Smooth muscle cell (in vitro differentiated cells): Measurements from ENCODE around the gene SMAD6. TPM values are rescaled to one million over a fixed set of nuclear protein-coding genes. Genes with fewer than 3 reads are reported as not detected.

Experiments used
- DNase-seq: peaks from one replicate; lab custom pipeline; 2025; ENCODE audit not compliant: unreplicated experiment; lab: John Stamatoyannopoulos, UW
- H2AFZ ChIP-seq: fragments of 200-600 bp; sonication (generic); 2 replicates; pipeline ENCODE4 v1.6.0; 2016; ENCODE audit warnings: antibody characterized with exemption, low read depth, mild to moderate bottlenecking
- H3F3A ChIP-seq: fragments of 200-600 bp; sonication (generic); 2 replicates; pipeline ENCODE4 v1.6.0; 2017; ENCODE audit warnings: antibody characterized with exemption, low read depth
- H3K27ac ChIP-seq: fragments of 200-600 bp; sonication (generic); 2 replicates; pipeline ENCODE4 v1.5.1; 2016; ENCODE audit warnings: low read depth, mild to moderate bottlenecking
- H3K27me3 ChIP-seq: fragments of 200-600 bp; sonication (generic); 2 replicates; pipeline ENCODE4 v1.6.1; 2016; ENCODE audit warnings: low read depth, mild to moderate bottlenecking
- H3K36me3 ChIP-seq: fragments of 200-600 bp; sonication (generic); 2 replicates; pipeline ENCODE4 v1.5.1; 2016; ENCODE audit warnings: low read depth
- H3K4me1 ChIP-seq: fragments of 200-600 bp; sonication (generic); 2 replicates; pipeline ENCODE4 v1.5.1; 2016; ENCODE audit warnings: low read depth
- H3K4me2 ChIP-seq: fragments of 200-600 bp; sonication (generic); 2 replicates; pipeline ENCODE4 v1.6.0; 2016; ENCODE audit warnings: mild to moderate bottlenecking
- H3K4me3 ChIP-seq: fragments of 200-600 bp; sonication (generic); 2 replicates; pipeline ENCODE4 v1.5.1; 2016; ENCODE audit warnings: mild to moderate bottlenecking
- H3K79me2 ChIP-seq: fragments of 200-600 bp; sonication (generic); 2 replicates; pipeline ENCODE4 v1.6.0; 2016; ENCODE audit warnings: low read depth, mild to moderate bottlenecking
- H3K9ac ChIP-seq: fragments of 200-600 bp; sonication (generic); 2 replicates; pipeline ENCODE4 v1.6.0; 2016; ENCODE audit warnings: low read depth
- H3K9me3 ChIP-seq: fragments of 200-600 bp; sonication (generic); replicated peaks from 2 replicates; pipeline ENCODE4 v1.5.1; 2016; ENCODE audit warnings: low read depth
- H4K20me1 ChIP-seq: fragments of 200-600 bp; sonication (generic); 2 replicates; pipeline ENCODE4 v1.6.0; 2016; ENCODE audit warnings: low read depth
- WGBS: methylation state at CpG from one replicate; pipeline ENCODE4 v1.1.7; 2016; ENCODE audit warnings: low lambda C conversion rate; 5-methylcytosine and 5-hydroxymethylcytosine counted together
- polyA plus RNA-seq: library from polyadenylated mRNA; unstranded; fragments of >200 nt; fragmentation: Nextera tagmentation; extraction: Ambion mirVana; gene quantifications from 2 replicates; pipeline ENCODE4 v1.2.1, GENCODE V29; 2016
- total RNA-seq: library from RNA; depleted of rRNA; stranded (reverse); fragments of >200 nt; gene quantifications from 2 replicates; pipeline ENCODE4 v1.2.3, GENCODE V29; 2014
- TF ChIP-seq, protein P1 (sequence below): fragments of 200-600 bp; sonication (generic); IDR thresholded peaks from 2 replicates; pipeline ENCODE4 v1.5.1; 2017; ENCODE audit warnings: borderline replicate concordance, mild to moderate bottlenecking, antibody characterized with exemption; ENCODE audit not compliant: insufficient read depth, poor library complexity, severe bottlenecking

The SMAD6 gene
- total and polyA plus RNA-seq, 2 experiments from 2014 or later: 42.6 to 44.0 TPM

DNA sequence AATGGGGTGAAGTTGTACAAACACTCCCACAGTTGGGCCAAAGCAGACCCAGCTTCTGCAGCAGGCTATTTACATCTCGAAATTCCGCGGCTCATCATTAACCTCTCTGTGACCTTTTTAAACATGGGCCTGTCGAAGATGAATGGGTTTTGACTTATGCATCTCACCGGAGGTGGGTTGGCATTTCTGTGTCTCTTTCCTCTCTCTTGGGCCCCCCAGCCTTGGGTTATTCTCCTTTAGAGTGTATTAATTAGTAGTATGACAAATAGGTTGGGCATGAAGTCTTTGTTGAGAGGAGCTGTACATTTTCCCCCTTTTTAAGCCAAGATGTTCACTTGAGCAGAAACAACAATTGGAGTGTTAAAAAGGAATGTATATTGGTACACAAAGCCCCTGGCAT, 9.8 kb downstream of the SMAD6 start:
- H3K9ac ChIP-seq: no peak overlapping the region
- 64% methylated on average over 5 of the region's 5 CpGs for WGBS
- no peak for DNase-seq
- TF ChIP-seq, protein P1, sequence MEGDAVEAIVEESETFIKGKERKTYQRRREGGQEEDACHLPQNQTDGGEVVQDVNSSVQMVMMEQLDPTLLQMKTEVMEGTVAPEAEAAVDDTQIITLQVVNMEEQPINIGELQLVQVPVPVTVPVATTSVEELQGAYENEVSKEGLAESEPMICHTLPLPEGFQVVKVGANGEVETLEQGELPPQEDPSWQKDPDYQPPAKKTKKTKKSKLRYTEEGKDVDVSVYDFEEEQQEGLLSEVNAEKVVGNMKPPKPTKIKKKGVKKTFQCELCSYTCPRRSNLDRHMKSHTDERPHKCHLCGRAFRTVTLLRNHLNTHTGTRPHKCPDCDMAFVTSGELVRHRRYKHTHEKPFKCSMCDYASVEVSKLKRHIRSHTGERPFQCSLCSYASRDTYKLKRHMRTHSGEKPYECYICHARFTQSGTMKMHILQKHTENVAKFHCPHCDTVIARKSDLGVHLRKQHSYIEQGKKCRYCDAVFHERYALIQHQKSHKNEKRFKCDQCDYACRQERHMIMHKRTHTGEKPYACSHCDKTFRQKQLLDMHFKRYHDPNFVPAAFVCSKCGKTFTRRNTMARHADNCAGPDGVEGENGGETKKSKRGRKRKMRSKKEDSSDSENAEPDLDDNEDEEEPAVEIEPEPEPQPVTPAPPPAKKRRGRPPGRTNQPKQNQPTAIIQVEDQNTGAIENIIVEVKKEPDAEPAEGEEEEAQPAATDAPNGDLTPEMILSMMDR: no peak
- H3K4me1 ChIP-seq: peaks cover 33% of the 10 kb centered on the region
- H3K4me3 ChIP-seq: no peak overlapping the region
- peaks cover 75% of the 10 kb centered on the region for H3F3A ChIP-seq
- peak overlapping the region; percentile 59 for H3K27ac ChIP-seq
- peaks cover 100% of the 10 kb centered on the region for H3K79me2 ChIP-seq
- no peaks in the 10 kb centered on the region for H3K36me3 ChIP-seq
- peaks cover 98% of the 10 kb centered on the region for H4K20me1 ChIP-seq
- no peak overlapping the region for H2AFZ ChIP-seq
- H3K27me3 ChIP-seq: no peaks in the 10 kb centered on the region
- H3K9me3 ChIP-seq: no peaks in the 10 kb centered on the region
- no peak overlapping the region for H3K4me2 ChIP-seq

DNA sequence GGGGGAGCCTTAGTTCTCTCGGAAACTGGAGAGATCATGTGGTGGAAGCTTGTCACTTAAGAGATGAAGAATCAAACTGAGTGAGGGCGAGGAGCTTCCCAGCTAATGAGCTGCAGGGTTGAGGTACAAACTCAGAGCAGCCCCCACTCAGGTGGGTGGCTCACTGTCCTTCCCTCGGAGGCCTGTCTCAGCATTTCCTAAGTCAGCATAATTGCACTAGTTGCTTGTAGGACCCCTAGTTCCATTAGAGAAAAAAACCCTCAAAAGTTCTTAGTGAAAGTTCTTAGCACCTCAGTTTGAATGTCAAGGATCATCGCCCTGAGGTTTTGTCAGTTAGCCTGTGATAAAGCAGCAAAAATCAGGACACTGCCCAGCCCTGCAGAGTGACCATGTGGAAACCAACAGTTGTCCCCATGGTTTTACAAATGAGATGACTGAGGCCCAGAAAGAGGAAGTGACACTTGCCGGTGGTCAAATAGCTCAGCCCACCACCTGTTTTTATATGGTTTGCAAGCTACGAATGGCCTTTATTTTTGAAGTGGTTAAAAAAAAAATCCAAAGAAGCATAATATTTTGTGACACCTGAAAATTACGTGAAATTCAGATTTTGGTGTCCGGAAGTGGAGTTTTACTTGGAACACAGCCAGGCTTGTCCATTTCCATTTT, 11.9 kb downstream of the SMAD6 start:
- WGBS: 83% methylated on average over 8 of the region's 8 CpGs
- Histone ChIP-seq H3K4me2 (peak overlapping the region; percentile 9), H3F3A (peaks cover 70% of the 10 kb centered on the region), H3K79me2 (peaks cover 99% of the 10 kb centered on the region), H3K4me1 (peaks cover 21% of the 10 kb centered on the region), H2AFZ (no peak overlapping the region), H3K27ac (peak overlapping the region; percentile 37), H3K27me3 (no peaks in the 10 kb centered on the region), H4K20me1 (peaks cover 98% of the 10 kb centered on the region), H3K9me3 (no peaks in the 10 kb centered on the region), H3K36me3 (no peaks in the 10 kb centered on the region), H3K9ac (no peak overlapping the region), H3K4me3 (no peak overlapping the region)
- TF ChIP-seq, protein P1: no peak
- DNase-seq: no peak

DNA sequence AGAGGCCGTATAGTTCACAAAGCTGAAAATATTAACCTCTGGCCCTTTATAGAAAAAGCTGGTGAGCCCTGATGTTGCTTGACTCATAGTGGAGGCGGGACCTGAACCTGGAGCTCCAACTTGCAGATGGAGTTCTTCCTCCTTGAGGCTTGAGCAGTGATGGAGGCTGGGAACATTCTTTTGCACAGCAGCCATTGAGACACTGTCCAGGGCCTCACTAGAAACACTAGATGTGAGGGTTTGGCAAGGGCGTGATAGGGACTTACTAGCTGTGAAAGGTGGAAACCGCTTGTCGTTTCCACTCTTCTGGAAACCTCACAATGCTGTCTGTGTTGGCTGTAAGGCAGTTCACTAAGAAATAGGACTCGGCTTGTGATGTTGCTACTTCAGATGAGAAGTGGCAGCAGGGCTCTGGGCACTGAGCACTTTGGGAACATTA, 12.5 kb downstream of the SMAD6 start:
- H3K9me3 ChIP-seq: no peaks in the 10 kb centered on the region
- no peak overlapping the region for H3K4me2 ChIP-seq
- no peaks in the 10 kb centered on the region for H3K36me3 ChIP-seq
- H4K20me1 ChIP-seq: peaks cover 98% of the 10 kb centered on the region
- H3K4me3 ChIP-seq: no peak overlapping the region
- peak overlapping the region; percentile 37 for H3K27ac ChIP-seq
- peaks cover 99% of the 10 kb centered on the region for H3K79me2 ChIP-seq
- no peaks in the 10 kb centered on the region for H3K27me3 ChIP-seq
- 51% methylated on average over 6 of the region's 6 CpGs for WGBS
- H2AFZ ChIP-seq: no peak overlapping the region
- H3F3A ChIP-seq: peaks cover 70% of the 10 kb centered on the region
- TF ChIP-seq, protein P1: no peak
- no peak for DNase-seq
- H3K9ac ChIP-seq: no peak overlapping the region
- H3K4me1 ChIP-seq: peaks cover 24% of the 10 kb centered on the region

DNA sequence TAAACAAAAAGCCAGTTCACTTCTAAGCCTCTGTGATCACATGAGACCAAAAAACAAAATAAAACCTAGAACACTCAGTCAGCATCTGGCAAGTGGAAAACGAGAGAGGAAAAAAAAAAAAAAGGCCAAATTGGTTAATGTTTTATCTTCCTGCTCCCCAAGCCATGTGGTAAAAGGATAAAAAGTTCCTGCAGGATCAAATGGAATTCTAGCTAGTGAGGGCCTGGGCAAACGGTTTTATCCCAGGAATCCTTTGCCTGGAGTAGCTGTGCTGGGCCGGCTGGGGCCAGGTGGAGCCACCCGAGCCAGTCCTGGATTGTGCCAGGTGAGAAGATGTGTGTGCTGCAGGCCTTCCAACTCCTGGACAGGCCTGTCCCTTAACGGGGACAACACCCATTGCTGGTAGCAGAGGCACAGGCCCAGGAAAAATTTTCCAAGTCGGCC, 13.2 kb downstream of the SMAD6 start:
- WGBS: 52% methylated on average over 6 of the region's 6 CpGs
- H3K27ac ChIP-seq: peak overlapping the region; percentile 37

More for the DNA sequence above, 13.2 kb downstream of the SMAD6 start:
- H3K4me2 ChIP-seq: no peak overlapping the region
- no peaks in the 10 kb centered on the region for H3K27me3 ChIP-seq
- H3K79me2 ChIP-seq: peaks cover 98% of the 10 kb centered on the region
- H3F3A ChIP-seq: peaks cover 69% of the 10 kb centered on the region
- DNase-seq: no peak
- no peaks in the 10 kb centered on the region for H3K9me3 ChIP-seq
- no peak overlapping the region for H2AFZ ChIP-seq
- no peak overlapping the region for H3K4me3 ChIP-seq
- peaks cover 98% of the 10 kb centered on the region for H4K20me1 ChIP-seq
- H3K9ac ChIP-seq: no peak overlapping the region
- TF ChIP-seq, protein P1: no peak
- no peaks in the 10 kb centered on the region for H3K36me3 ChIP-seq
- peaks cover 29% of the 10 kb centered on the region for H3K4me1 ChIP-seq
